Mucosa of gallbladder (tissue), 1 donor: ENCODE results near the gene RPLP2. TPM values are rescaled to one million over a fixed set of nuclear protein-coding genes. Genes with fewer than 3 reads are reported as not detected.
A peak's percentile ranks its signal among the peaks of the same experiment; 100 is the strongest.

ENCODE experiments used
- DNase-seq: peaks from one replicate; pipeline ENCODE4 v3.0.0-alpha.2; 2020; ENCODE audit warnings: low spot score
- total RNA-seq: library from RNA; stranded (reverse); gene quantifications from one replicate; pipeline ENCODE4 v1.2.1, GENCODE V29; 2021
- donor health status: DM: no; HTN: no; CAD: no.

The RPLP2 gene
- total RNA-seq, 1 donor from 2014 or later: 1,317 TPM

DNA sequence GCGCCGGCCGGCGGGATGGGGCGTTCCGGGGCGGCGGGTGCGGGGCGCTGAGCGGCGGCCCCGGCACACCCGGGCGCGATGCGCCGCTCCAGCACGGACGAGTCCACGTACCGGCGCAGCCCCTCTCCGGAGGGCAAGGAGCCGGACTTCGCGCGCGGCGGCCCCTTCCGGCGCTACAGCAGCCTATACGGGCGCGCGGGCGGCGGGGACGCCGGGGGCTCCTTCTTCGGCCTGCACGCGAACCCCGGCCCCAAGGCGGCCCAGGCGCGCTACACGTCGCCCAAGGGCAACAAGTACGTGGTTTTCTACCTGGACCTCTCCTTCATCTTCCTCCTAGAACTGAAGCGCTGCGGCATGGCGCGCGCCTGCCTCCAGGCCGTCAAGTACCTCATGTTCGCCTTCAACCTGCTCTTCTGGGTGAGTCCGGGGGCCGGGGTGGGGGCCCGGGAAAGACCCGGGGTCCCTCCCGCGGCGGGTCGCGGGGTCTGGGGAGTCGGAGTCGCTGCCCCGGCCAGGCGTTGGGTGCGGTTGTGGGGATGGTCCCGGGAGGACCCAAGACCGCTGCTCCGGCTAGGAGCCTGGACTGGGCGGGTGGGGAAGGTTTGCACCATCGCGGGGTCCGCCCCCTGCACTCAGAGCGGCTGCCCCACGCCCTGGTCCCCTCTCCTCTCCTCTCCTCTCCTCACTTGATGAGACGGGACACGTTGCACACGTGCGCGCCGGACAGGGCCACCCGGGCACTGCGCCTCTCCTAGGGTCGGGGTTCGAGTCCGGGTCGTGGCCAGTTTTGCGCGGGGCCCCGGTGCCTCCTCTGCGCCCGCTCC lies 40.4 kb downstream of the RPLP2 start:
- no peak for DNase-seq

DNA sequence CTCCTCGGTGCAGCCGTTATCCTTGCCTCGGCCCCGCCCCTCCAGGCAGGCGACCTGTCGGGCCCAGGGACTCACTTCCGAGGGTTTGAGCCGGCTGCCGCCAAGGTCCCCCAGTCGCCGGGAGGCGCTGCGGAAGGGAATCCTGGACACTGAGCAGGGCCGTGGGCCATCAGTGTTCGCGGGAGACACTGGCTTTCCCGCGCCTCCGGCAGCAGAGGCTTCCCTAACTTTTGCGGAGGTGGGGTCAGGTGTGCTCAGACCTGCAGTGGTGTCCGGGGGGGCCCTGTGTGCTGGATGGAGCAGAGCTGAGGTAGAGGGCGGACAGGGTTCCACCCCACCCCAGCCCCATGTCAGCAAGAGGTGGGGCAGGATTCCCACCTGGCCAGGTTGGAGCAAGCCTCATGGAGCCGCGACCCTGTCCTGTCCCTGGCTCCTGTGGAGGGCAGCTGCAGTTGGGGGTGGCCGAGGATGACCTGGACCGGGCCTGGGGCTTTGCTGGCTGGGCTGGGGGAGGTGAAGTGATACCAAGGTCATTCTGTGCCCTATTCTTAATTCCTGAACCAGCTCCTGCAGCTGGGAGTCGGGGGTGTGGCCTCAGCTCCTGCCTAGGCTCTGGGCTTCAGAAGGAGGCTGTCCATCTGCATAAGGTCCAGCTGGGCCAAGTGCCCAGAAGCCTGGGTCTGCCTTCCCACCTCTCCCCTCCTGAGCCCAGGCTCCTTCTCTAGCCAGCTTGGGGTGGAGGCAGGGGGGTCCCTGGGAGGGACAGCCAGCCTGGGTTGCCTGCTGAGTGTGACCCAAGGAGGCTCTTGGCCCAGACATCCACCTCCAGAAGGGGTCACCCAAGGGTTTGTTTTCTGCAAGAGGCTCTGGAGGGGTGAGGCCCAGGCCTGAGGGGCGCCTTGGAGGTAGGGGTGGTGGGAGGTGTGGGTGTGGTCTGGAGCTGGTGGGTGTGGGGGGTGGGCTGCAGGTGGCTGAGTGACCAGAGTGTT lies 41.3 kb downstream of the RPLP2 start:
- no peak for DNase-seq

DNA sequence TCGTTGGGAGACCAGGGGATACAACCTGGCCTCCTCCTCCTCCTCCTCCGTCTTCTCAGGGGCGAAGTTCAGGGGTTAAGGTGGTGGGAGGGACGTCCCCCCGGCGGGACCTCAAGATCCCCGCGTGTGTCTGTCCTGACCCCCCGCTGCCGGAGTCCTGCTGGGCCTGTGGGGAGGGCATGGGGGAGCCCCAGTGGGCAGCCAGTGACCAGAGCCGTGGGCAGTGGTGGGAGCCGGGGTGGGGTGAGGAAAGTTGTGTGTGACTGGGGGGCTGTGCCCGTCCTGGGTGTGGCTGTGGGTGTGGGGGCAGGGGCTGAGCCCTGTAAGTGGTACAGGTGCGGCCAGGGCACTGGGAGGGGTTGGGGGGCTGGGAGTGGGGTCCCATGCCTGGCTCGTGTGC lies 43.0 kb downstream of the RPLP2 start:
- no peak for DNase-seq

DNA sequence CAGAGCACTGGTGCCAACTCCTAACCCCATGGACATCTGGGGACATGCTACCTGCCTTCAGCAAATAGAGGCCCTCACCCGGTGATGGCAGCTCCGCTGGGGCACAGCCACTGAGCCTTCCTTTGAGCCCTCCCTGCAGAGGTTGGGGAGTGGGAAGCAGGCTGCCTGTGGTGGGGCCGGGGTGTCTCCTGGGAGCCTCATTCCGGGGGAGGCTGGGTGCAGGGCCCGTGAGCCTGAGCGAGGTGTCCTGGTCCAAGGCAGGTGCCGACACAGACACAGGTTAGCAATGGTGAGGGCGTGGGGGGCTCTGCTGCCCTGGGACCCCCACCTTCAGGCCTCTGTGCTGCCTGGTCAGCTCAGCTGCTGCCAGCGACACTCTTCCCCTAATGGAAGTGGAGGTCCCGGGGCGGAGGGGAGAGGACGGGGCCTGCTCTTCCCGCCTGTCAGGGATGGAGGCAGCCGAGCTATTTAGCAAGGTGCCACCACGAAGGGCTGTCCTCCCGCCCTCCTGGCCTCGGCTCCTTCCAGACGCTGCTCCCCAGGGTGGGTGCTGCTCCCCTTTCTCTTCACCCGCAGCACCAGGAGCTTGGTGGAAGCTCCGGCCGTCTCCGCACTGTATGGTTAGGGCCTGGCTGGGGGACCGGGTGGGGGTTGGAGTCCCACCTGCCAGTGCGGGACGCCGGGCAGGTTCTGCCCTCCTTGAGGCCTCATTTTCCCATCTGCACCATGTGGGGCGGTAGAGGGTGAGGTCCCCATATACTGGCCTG lies 44.1 kb downstream of the RPLP2 start:
- no peak for DNase-seq

DNA sequence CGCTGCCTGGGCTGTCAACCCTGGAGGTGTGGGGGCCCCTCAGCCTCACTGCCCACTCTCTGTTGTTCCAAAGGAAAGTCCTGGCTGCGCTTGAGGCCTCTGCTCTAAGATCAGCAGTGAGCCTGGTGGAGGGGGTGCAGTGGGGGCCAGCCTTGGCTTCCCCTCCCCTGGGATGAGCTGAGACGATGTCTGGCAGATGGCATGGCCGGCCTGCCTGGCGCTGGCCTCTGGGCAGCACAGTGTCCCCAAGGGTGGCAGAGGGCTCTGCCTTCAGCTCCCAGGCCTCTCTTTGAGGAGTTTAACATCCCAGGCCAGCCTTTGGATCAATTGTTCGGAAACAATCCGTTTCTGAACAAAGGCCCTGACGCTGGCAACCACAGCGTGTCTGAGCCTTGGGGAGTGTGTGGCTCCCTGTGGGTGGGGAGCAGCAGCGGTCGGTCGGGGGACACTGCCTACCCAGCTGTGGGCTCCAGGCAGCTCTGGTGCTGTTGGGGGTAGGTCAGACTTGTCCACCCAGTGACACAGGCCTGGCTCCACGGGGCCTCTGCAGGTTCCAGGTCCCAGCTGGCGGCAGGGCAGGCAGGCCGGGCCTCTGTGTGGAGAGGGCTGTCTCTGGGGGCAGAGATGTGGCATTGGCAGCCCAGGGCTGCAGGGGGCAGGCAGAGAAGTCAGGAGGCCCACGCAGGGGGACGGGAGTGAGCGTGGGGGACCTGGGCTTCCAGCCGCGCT lies 45.0 kb downstream of the RPLP2 start:
- no peak for DNase-seq

DNA sequence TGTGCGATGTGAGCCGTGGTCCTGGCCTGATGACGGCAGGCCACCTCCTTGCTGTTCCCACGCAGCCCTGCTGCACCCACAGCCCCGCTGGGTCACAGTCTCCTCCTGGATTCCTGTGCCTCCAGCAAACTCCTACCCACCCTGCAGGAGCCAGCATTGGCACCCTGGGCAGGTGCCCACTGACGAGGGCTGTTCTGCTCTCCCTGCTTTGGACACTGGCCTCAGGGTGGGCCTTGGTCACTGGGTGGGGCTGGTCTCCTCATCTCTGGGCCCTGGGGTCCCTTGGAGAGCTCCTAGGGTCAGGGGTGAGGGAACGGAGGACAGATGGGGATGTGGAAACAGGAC lies 45.5 kb downstream of the RPLP2 start:
- DNase-seq: no peak

DNA sequence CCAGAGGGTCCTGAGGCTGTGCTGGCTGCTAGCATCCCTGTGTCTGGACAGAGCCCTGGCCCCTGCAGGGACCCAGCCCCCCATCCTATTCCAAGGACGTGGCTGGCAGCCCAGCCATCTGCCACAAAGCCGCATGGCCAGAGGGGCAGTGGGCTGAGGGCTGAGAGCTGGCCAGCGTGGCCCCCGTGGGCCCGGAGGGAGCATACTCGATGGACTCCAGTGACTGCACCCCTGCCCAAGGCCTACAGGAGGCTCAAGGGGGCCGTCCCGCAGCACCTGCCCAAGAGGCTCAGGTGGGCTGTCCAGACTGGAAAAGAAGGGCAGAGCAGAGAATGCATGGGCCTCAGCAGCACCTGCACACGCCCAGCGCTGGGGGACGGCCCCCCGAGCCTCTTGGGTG lies 46.0 kb downstream of the RPLP2 start:
- DNase-seq: no peak

DNA sequence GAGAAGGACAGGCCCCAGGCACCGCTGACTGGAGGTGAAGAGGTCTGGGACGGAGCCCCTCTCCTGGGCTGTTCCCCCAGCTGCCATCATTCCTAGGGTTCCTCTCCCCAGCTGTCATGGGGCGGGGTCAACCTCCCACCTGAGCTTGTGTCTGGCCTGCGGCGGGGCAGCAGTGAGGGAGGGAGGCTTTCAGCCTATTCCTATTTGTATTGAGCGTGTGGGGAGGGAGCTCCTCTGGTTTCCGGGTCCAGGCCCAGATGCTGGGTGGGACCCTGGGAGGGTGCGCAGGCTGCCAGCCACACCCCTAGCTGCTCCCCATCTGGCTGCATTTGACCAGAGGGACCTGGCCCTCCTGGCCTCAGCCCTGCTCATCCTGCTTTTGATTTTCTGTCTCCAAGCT lies 46.6 kb downstream of the RPLP2 start:
- DNase-seq: no peak

DNA sequence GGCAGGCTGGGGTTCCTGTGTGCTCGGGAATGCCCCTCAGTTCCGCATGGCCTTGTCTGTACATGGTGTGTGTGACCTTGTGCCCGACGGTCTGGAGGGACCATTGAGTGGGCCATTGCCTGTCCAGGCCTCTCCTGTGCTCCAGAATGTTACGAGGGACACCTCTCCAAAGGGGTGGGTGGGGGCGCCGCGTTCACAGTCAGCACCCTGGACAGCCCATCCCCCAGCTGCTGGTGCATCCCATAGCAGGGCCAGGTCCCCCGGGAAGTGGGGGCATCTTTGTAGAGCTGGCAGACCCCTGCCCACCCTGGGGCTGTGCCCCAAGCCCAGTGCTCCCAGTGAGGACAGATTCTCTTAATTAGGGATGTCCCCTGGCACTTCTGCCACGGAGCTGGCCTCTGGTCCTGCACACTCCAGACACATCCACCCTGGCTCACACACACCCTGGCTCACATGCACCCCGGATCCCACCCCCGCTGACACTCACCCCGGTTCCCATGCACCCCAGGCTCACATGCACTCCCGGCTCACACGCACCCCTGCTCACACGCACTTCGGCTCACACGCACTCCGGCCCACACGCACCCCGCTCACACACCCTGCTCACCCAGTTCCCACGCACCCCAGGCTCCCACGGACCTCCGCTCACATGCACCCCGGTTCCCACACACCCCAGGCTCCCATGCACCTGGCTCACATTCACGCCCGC lies 48.4 kb downstream of the RPLP2 start:
- DNase-seq: no peak

DNA sequence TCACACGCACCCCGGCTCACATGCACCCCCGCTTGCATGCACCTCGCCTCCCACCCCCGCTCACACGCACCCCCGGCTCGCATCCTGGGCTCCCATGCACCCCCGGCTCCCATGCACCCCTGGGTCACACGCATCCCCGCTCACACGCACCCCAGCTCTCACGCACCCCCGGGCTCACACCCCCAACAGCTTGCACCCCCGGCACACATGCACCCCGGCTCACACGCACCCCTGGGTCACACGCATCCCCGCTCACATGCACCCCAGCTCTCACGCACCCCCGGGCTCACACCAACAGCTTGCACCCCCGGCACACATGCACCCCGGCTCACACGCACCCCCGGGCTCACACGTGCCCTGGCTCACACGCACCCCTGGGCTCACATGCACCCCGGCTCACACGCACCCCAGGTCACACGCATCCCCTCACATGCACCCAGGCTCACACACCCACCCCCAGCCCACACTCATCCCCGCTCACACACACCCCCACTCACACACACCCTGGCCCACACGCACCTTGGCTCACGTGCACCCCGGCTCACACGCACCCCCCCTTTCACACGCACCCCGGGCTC lies 49.1 kb downstream of the RPLP2 start:
- no peak for DNase-seq

DNA sequence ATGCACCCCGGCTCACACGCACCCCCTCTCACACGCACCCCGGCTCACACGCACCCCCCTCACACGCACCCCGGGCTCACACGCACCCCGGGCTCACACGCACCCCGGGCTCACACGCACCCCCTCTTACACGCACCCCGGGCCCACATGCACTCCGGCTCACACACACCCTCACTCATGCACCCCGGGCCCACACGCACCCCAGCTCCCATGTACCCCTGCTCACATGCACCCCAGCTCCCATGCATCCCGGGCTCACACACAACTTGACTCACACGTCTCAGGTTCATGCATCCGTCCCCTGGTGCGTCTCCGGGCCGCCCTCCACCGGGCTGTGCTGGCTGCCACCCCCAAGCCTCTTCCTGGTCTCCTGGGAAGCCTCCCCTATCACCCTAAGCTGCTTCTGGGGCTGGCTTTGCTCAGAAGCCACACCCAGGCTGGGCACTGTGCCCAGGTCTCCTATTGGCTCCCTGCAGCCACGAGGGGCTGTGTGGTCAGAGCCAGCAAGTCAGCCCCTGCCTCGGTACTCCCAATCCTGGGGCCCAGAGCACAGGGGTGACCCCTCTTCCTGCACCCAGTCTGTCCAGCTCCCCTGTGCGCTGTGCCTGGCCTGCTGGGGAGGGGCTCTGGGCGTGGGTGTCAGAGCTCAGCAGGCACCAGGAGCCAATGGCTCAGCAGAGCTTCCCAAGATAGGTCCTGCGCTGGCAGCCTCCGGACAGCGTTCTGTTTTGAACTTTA lies 49.8 kb downstream of the RPLP2 start:
- peak; percentile 83 for DNase-seq

DNA sequence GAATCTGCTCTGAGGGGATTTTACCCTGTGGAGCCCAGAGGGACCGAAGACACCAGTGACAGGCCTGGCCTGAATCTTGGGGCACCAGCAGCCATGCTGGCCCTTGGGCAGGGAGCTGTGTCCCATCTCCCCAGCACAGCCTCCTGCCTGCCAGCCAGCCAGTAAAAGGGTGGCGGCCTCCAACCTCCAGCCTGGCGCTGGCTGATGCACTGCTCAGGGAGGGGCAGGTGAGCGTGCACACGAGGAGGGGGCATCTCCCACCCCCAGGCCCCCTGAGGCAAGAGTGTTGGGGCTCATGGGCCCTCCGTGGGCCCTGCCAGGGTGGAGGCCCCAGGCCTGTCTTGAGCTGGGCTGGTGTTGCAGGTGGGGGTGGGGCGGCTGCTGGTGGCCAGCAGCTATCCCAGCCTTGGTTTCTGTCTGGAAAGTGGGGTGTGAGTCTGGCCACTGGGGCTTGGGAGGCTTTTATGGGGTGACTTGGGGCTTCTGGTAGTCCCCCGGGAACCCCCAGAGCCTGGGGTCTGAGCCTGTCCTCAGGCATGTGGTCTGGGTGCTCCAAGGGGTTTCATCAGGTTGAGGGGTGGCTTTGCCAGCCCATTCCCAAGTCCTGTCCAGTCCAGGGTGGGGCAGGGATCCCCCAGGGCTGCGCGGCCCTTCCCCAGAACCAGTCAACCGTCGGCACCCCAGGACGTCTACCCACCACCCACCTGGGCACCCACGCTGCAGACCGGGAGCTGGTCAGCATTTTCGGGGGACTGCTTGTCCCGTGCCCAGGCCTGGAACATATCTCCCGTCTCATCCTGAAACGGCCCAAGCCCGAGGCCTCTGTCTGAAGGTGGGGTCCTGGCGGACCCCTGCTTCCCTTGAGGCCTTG lies 50.7 kb downstream of the RPLP2 start:
- DNase-seq: no peak

DNA sequence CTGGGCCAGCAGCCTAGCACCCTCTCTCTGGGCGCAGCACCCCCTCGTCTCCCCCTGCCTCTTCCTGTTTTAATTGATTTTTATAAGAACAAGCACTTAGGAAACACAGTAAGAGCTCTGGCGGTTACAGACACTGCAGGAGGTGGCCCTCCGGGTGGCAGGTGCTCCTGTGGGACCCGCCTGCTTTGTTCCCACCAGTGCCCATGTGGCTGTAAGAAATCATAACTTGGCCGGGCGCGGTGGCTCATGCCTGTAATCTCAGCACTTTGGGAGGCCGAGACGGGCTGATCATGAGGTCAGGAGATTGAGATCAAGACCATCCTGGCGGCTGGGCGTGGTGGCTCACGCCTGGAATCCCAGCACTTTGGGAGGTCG lies 51.3 kb downstream of the RPLP2 start:
- DNase-seq: no peak

DNA sequence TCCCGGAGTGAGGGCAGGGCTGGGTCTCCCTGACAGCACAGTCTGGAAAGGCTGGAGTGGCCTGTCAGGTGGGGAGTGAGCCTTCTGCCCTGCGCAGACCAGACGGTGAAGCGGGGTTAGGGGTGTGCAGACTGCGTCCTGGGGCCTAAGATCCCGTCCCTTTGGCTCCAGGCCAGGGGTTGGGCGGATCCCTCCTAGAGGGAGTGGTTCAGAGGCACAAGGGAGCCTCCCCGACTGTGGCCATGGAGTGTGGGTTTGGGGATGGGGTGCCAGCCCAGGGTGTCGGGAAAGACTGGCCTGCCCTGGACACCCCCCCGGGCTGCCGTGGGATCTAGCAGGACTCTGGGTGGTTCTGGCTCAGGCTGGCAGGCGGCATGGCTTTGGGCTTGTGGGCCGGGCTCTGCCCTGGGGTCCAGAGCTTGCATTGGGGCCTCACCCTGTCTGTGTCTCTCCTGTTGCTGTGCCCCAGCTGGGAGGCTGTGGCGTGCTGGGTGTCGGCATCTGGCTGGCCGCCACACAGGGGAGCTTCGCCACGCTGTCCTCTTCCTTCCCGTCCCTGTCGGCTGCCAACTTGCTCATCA lies 52.4 kb downstream of the RPLP2 start:
- DNase-seq: no peak
